K562 (cell line): Measurements from ENCODE around the gene CCDC78. TPM values are rescaled to one million over a fixed set of nuclear protein-coding genes. Genes with fewer than 3 reads are reported as not detected.
A peak's percentile ranks its signal among the peaks of the same experiment; 100 is the strongest.

Experiments used
- CREBBP ChIP-seq: IDR thresholded peaks from one replicate; pipeline ENCODE4 v1.6.1; 2012; ENCODE audit warnings: low read depth, mild to moderate bottlenecking, control low read depth, inconsistent platforms, low read length
- ETS2 ChIP-seq: IDR thresholded peaks from 2 replicates; pipeline ENCODE4 v1.6.1; 2016; ENCODE audit warnings: borderline replicate concordance, missing genetic modification characterization, mild to moderate bottlenecking, moderate library complexity, missing compliant biosample characterization; ENCODE audit not compliant: poor library complexity, severe bottlenecking
- FOS ChIP-seq: IDR thresholded peaks from 3 replicates; pipeline ENCODE4 v1.6.1; 2011; ENCODE audit not compliant: insufficient read length; ENCODE audit errors: extremely low read depth
- ILF3 ChIP-seq: fragments of 450-650 bp; IDR thresholded peaks from 2 replicates; pipeline ENCODE4 v1.6.1; 2018; ENCODE audit warnings: antibody characterized with exemption, mild to moderate bottlenecking, moderate library complexity, borderline replicate concordance
- JUN ChIP-seq, 2 experiments: sonication (generic) in 1 of 2; formaldehyde crosslinking in 1 of 2; IDR thresholded peaks; 2 replicates each; pipeline versions ENCODE4 v1.6.1 to v1.8.0; 2012 to 2022; ENCODE audit warnings: borderline replicate concordance in 2 of 2, mild to moderate bottlenecking in 2 of 2, improper control_type of control experiment in 1 of 2, low read depth in 1 of 2, low read length in 1 of 2, missing genetic modification reagents in 1 of 2
- KLF6 ChIP-seq: fragments of 250-450 bp; sonication (Bioruptor Pico); IDR thresholded peaks from 2 replicates; pipeline ENCODE4 v1.4.0; 2020; ENCODE audit warnings: mild to moderate bottlenecking, moderate library complexity, borderline replicate concordance
- MCM5 ChIP-seq: fragments of 450-650 bp; IDR thresholded peaks from 2 replicates; pipeline ENCODE4 v1.6.1; 2016; ENCODE audit warnings: low read depth
- NR1H2 ChIP-seq: sonication (generic); formaldehyde crosslinking; IDR thresholded peaks from 2 replicates; pipeline ENCODE4 v1.4.0; 2020; ENCODE audit warnings: mild to moderate bottlenecking, missing genetic modification reagents
- NR3C1 ChIP-seq: sonication (generic); formaldehyde crosslinking; IDR thresholded peaks from 2 replicates; pipeline ENCODE4 v1.8.1; 2022; ENCODE audit warnings: missing genetic modification reagents
- RHOXF2B ChIP-seq: fragments of 250-450 bp; sonication (Bioruptor Pico); conservative IDR thresholded peaks from 2 replicates; pipeline ENCODE4 v1.5.1; 2021
- TAF15 ChIP-seq: fragments of 200-400 bp; formaldehyde crosslinking; IDR thresholded peaks from 2 replicates; pipeline ENCODE4 v1.6.1; 2017; ENCODE audit warnings: mild to moderate bottlenecking, low read depth, low read length, moderate library complexity
- TCF15 ChIP-seq: fragments of 250-450 bp; sonication (Bioruptor Pico); IDR thresholded peaks from 2 replicates; pipeline ENCODE4 v1.8.0; 2022; ENCODE audit warnings: moderate library complexity, mild to moderate bottlenecking, inconsistent platforms
- ZBTB11 ChIP-seq, 3 experiments: fragments of 200-800 bp in 1 of 3; fragments of 250-450 bp in 1 of 3; fragments of 450-650 bp in 1 of 3; sonication (Bioruptor Pico) in 1 of 3; sonication (Bioruptor generic) in 1 of 3; formaldehyde crosslinking in 1 of 3; IDR thresholded peaks; 2 replicates each; pipeline versions ENCODE4 v1.6.1 to v1.8.0; 2016 to 2022; ENCODE audit warnings: mild to moderate bottlenecking in 2 of 3, missing genetic modification characterization in 2 of 3, missing compliant biosample characterization in 1 of 3, moderate library complexity in 1 of 3
- ZNF184 ChIP-seq: sonication (generic); formaldehyde crosslinking; IDR thresholded peaks from 2 replicates; pipeline ENCODE4 v1.5.0; 2020; ENCODE audit warnings: missing genetic modification reagents
- polyA plus RNA-seq, 8 experiments: library from polyadenylated mRNA; depleted of rRNA in 4 of 8; stranded (reverse) in 5 of 8; unstranded in 3 of 8; fragments of >200 nt; fragmentation: Nextera tagmentation in 2 of 8; fragmentation: Illumina TruSeq in 1 of 8; extraction: Ambion mirVana in 2 of 8; extraction: Trizol in 1 of 8; gene quantifications; 2 replicates each; pipeline versions ENCODE4 v1.2.1 to v1.2.3, GENCODE V29; 2011 to 2014; ENCODE audit warnings: inconsistent platforms in 1 of 8, missing spikeins in 1 of 8
- total RNA-seq, 7 experiments: library from RNA; depleted of rRNA in 6 of 7; stranded (reverse); fragments of >200 nt in 6 of 7; fragmentation: Illumina TruSeq in 2 of 7; extraction: Trizol in 2 of 7; gene quantifications; 2 replicates each; pipeline versions ENCODE4 v1.2.1 to v1.2.3, GENCODE V29; 2011 to 2021; ENCODE audit warnings: low replicate concordance in 1 of 7
- TF ChIP-seq, protein P1 (sequence below): fragments of 250-450 bp; sonication (Bioruptor Pico); IDR thresholded peaks from 2 replicates; pipeline ENCODE4 v1.4.0; 2020

Gene CCDC78
- total and polyA plus RNA-seq, 9 of the 15 experiments (the other 6 are each of a cell fraction or from before 2014, with no cell fraction given), result 0.24 to 17.7 (median 2.9) TPM

DNA sequence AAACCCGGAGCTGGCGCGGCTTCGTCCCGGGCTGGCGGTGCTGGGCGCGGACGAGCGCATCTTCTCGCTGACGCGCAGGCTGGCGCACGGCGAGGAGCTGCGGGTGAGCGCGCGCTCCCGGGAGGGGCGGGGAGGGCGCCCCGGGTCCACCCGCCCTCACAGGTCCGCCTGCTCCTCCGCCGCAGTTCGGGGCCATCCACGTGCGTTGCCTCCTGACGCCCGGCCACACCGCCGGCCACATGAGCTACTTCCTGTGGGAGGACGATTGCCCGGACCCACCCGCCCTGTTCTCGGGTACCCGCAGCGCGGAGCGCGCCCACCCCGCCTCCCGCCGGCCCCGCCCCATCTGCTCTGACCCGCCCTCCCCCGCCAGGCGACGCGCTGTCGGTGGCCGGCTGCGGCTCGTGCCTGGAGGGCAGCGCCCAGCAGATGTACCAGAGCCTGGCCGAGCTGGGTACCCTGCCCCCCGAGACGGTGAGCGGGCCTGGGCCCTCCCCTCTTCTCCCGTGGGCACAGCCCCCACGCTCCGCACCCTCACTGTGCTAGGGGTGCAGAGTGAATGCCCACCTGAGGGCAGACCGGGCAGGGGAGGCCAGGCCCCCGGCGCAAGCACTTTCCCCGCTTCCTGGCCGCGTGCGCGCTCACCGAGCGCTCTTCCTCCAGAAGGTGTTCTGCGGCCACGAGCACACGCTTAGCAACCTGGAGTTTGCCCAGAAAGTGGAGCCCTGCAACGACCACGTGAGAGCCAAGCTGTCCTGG is 2.1 kb upstream of the CCDC78 start (continued):
- TF ChIP-seq ZBTB11 (CRISPR knock-in tag; IDR thresholded peaks at IDR 0.05), result peak in 1 of 3 experiments; percentile 83; a peak in 2 of 6 replicates
- TF ChIP-seq TCF15 (CRISPR knock-in tag), result no peak
- no peak for TF ChIP-seq TAF15
- TF ChIP-seq NR3C1 (CRISPR knock-in tag), result 0 out of 2 replicates have a peak, but pooled peaks have one; percentile 14
- TF ChIP-seq ILF3, result no peak
- no peak for TF ChIP-seq MCM5
- no peak for TF ChIP-seq RHOXF2B (CRISPR knock-in tag)
- TF ChIP-seq ZNF184, result no peak
- no peak for TF ChIP-seq ETS2
- TF ChIP-seq CREBBP, result no peak
- TF ChIP-seq, protein P1, sequence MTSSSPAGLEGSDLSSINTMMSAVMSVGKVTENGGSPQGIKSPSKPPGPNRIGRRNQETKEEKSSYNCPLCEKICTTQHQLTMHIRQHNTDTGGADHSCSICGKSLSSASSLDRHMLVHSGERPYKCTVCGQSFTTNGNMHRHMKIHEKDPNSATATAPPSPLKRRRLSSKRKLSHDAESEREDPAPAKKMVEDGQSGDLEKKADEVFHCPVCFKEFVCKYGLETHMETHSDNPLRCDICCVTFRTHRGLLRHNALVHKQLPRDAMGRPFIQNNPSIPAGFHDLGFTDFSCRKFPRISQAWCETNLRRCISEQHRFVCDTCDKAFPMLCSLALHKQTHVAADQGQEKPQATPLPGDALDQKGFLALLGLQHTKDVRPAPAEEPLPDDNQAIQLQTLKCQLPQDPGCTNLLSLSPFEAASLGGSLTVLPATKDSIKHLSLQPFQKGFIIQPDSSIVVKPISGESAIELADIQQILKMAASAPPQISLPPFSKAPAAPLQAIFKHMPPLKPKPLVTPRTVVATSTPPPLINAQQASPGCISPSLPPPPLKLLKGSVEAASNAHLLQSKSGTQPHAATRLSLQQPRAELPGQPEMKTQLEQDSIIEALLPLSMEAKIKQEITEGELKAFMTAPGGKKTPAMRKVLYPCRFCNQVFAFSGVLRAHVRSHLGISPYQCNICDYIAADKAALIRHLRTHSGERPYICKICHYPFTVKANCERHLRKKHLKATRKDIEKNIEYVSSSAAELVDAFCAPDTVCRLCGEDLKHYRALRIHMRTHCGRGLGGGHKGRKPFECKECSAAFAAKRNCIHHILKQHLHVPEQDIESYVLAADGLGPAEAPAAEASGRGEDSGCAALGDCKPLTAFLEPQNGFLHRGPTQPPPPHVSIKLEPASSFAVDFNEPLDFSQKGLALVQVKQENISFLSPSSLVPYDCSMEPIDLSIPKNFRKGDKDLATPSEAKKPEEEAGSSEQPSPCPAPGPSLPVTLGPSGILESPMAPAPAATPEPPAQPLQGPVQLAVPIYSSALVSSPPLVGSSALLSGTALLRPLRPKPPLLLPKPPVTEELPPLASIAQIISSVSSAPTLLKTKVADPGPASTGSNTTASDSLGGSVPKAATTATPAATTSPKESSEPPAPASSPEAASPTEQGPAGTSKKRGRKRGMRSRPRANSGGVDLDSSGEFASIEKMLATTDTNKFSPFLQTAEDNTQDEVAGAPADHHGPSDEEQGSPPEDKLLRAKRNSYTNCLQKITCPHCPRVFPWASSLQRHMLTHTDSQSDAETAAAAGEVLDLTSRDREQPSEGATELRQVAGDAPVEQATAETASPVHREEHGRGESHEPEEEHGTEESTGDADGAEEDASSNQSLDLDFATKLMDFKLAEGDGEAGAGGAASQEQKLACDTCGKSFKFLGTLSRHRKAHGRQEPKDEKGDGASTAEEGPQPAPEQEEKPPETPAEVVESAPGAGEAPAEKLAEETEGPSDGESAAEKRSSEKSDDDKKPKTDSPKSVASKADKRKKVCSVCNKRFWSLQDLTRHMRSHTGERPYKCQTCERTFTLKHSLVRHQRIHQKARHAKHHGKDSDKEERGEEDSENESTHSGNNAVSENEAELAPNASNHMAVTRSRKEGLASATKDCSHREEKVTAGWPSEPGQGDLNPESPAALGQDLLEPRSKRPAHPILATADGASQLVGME, result no peak
- TF ChIP-seq FOS, result no peak
- TF ChIP-seq JUN (IDR thresholded peaks at IDR 0.05; ENCODE audit: borderline replicate concordance, low read depth, low read length), result 0 out of 2 replicates have a peak, but pooled peaks have one; percentile 14
- no peak for TF ChIP-seq JUN (CRISPR knock-in tag; IDR thresholded peaks at IDR 0.05; ENCODE audit: borderline replicate concordance)
- no peak for TF ChIP-seq KLF6 (CRISPR knock-in tag)
- TF ChIP-seq NR1H2 (CRISPR knock-in tag), result no peak
